ENCODE results near the gene DNAH6. TPM values are rescaled to one million over a fixed set of nuclear protein-coding genes. Genes with fewer than 3 reads are reported as not detected.

DNAH6 gene
- total RNA-seq, 4 donors from 2014 or later, result 1.00 to 2.9 (median 2.1) TPM

- H3K27me3 ChIP-seq, result no peaks in the 10 kb centered on the region
These were observed 183.7 kb downstream of the DNAH6 start for GRCh38 chr2:84700006-84700405.

DNA sequence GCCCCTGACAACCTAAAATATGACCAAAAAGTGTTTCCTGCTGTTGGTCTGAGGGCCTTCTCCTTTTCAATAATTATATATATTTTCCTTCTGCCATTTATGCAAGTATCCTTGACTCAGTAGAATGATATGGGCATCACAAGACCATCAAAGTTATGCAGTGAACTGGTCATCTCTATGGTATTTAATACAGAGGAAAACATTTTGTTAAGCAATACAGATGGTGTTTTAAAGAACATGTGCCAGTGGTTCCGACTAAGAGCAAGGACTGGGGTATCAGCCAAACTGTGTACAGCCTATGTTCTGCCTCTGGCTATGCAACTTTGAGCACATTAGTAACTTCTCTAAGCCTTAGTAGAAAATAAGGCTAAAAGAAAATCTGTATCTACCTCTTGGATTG lies 185.6 kb downstream of the DNAH6 start:
- no peak overlapping the region for H3K4me3 ChIP-seq
- no peak for DNase-seq
- no peak overlapping the region for H3K27ac ChIP-seq

More at GRCh38 chr2:84700006-84700405, 183.7 kb downstream of the DNAH6 start:
- no peak for TF ChIP-seq POLR2AphosphoS5 (IDR thresholded peaks at IDR 0.05)
- TF ChIP-seq POLR2A (IDR thresholded peaks at IDR 0.05), result no peak
- TF ChIP-seq CTCF (IDR thresholded peaks at IDR 0.05), result no peak
- TF ChIP-seq EP300 (IDR thresholded peaks at IDR 0.05; ENCODE audit: low read depth), result no peak
- no peak overlapping the region for H3K27ac ChIP-seq
- no peak for DNase-seq
- peaks cover 0 to 14% (median 6%) of the 10 kb centered on the region in 4 donors for H3K4me1 ChIP-seq
- H3K4me3 ChIP-seq, result no peak overlapping the region
- no peaks in the 10 kb centered on the region for H3K36me3 ChIP-seq
- H3K9me3 ChIP-seq, result no peaks in the 10 kb centered on the region
- in situ Hi-C loops (cut with MboI; ENCODE audit: low pct_ligation_motif_present in 1 of 4, low pct_unique_long_range_greater_than_20kb in 1 of 4, low sequenced_read_pairs in 3 of 4) (no loop called here), intact Hi-C loops (cut with DNase I; ENCODE audit: low total_unique reads) (no loop called here)
- WGBS, 2 donors (ENCODE audit: low coverage in 1 of 2), result 90 to 92% methylated on average over 3 of the region's 3 CpGs

GRCh38 chr2:84702941-84703340 lies 186.6 kb downstream of the DNAH6 start:
- in situ Hi-C loops (cut with MboI; ENCODE audit: low pct_ligation_motif_present in 1 of 4, low pct_unique_long_range_greater_than_20kb in 1 of 4, low sequenced_read_pairs in 3 of 4), result no loop called here
- 87 to 100% methylated on average over 2 to 3 of the region's 3 CpGs for WGBS, 2 donors (ENCODE audit: low coverage in 1 of 2)
- peaks cover 0 to 17% (median 4%) of the 10 kb centered on the region in 4 donors for H3K4me1 ChIP-seq
- no peak for DNase-seq
- intact Hi-C loops (cut with DNase I; ENCODE audit: low total_unique reads), result no loop called here
- H3K36me3 ChIP-seq, result no peaks in the 10 kb centered on the region
- no peak overlapping the region for H3K27ac ChIP-seq
- no peak for TF ChIP-seq POLR2AphosphoS5 (IDR thresholded peaks at IDR 0.05)
- TF ChIP-seq CTCF (IDR thresholded peaks at IDR 0.05), result no peak
- TF ChIP-seq EP300 (IDR thresholded peaks at IDR 0.05; ENCODE audit: low read depth), result no peak
- no peak for TF ChIP-seq POLR2A (IDR thresholded peaks at IDR 0.05)
- no peaks in the 10 kb centered on the region for H3K27me3 ChIP-seq
- H3K4me3 ChIP-seq, result no peak overlapping the region
- no peaks in the 10 kb centered on the region for H3K9me3 ChIP-seq

More for the DNA sequence above, 185.6 kb downstream of the DNAH6 start:
- Histone ChIP-seq H3K4me1 (peaks cover 0 to 17% (median 4%) of the 10 kb centered on the region in 4 donors), H3K27me3 (no peaks in the 10 kb centered on the region), H3K9me3 (no peaks in the 10 kb centered on the region), H3K36me3 (no peaks in the 10 kb centered on the region)
- in situ Hi-C loops (cut with MboI; ENCODE audit: low pct_ligation_motif_present in 1 of 4, low pct_unique_long_range_greater_than_20kb in 1 of 4, low sequenced_read_pairs in 3 of 4), result no loop called here
- TF ChIP-seq POLR2AphosphoS5 (IDR thresholded peaks at IDR 0.05), result no peak
- TF ChIP-seq POLR2A (IDR thresholded peaks at IDR 0.05), result no peak
- no peak for TF ChIP-seq CTCF (IDR thresholded peaks at IDR 0.05)
- no peak for TF ChIP-seq EP300 (IDR thresholded peaks at IDR 0.05; ENCODE audit: low read depth)
- intact Hi-C loops (cut with DNase I; ENCODE audit: low total_unique reads), result no loop called here
- 65 to 80% methylated on average over 1 of the region's 1 CpG for WGBS, 2 donors (ENCODE audit: low coverage in 1 of 2)

- H3K4me1 ChIP-seq, result peaks cover 0 to 17% (median 4%) of the 10 kb centered on the region in 4 donors
- no peak for DNase-seq
- H3K36me3 ChIP-seq, result no peaks in the 10 kb centered on the region
- 83 to 86% methylated on average over 2 of the region's 2 CpGs for WGBS, 2 donors (ENCODE audit: low coverage in 1 of 2)
- TF ChIP-seq EP300 (IDR thresholded peaks at IDR 0.05; ENCODE audit: low read depth) (no peak), POLR2A (IDR thresholded peaks at IDR 0.05) (no peak), POLR2AphosphoS5 (IDR thresholded peaks at IDR 0.05) (no peak), CTCF (IDR thresholded peaks at IDR 0.05) (no peak)
- H3K4me3 ChIP-seq, result no peak overlapping the region
- H3K27me3 ChIP-seq, result no peaks in the 10 kb centered on the region
- in situ Hi-C loops (cut with MboI; ENCODE audit: low pct_ligation_motif_present in 1 of 4, low pct_unique_long_range_greater_than_20kb in 1 of 4, low sequenced_read_pairs in 3 of 4) (no loop called here), intact Hi-C loops (cut with DNase I; ENCODE audit: low total_unique reads) (no loop called here)
- peak overlapping the region in 1 of 4 donors; percentile 30 for H3K27ac ChIP-seq
- no peaks in the 10 kb centered on the region for H3K9me3 ChIP-seq
These were observed 187.5 kb downstream of the DNAH6 start for GRCh38 chr2:84703831-84704230.

All from transverse colon (tissue), 4 donors.